Measurements from ENCODE around the gene ACOX3.
"Not testable (repeated sequence)": the region's sequence is repeated elsewhere in the genome, so short reads cannot be mapped to it uniquely, and the experiment has no call there.

DNA sequence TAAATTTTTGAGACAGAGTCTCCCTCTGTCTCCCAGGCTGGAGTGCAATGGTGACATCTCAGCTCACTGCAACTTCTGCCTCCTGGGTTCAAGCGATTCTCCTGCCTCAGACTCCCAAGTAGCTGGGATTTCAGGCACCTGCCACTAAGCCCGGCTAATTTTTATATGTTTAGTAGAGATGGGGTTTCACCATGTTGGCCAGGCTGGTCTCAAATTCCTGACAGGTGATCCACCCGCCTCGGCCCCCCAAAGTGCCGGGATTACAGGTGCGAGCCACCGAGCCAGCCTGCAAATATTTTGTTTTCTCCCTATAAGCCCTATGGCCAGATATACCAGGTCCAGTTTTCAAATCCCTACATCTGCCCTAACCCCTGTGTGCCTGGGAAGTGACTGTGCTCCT is 99.2 kb downstream of the ACOX3 start:
- not testable (repeated sequence) for TF ChIP-seq MXI1 (IDR thresholded peaks at IDR 0.05; ENCODE audit: low read depth, low read length); RAD21 (IDR thresholded peaks at IDR 0.05; ENCODE audit: insufficient read depth, low read depth, low read length)
- TF ChIP-seq, protein P1, sequence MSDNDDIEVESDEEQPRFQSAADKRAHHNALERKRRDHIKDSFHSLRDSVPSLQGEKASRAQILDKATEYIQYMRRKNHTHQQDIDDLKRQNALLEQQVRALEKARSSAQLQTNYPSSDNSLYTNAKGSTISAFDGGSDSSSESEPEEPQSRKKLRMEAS (IDR thresholded peaks at IDR 0.05; ENCODE audit: low read depth, low read length), result not testable (repeated sequence)
